CD4-positive, alpha-beta T cell treated with Interleukin-15 for 4 hours (primary cell): Measurements from ENCODE around the gene CRTAC1.
A peak's percentile ranks its signal among the peaks of the same experiment; 100 is the strongest.

Experiments
- DNase-seq: peaks from one replicate; pipeline ENCODE4 v3.0.0-alpha.2; 2020; ENCODE audit warnings: low spot score

Gene CRTAC1

DNA sequence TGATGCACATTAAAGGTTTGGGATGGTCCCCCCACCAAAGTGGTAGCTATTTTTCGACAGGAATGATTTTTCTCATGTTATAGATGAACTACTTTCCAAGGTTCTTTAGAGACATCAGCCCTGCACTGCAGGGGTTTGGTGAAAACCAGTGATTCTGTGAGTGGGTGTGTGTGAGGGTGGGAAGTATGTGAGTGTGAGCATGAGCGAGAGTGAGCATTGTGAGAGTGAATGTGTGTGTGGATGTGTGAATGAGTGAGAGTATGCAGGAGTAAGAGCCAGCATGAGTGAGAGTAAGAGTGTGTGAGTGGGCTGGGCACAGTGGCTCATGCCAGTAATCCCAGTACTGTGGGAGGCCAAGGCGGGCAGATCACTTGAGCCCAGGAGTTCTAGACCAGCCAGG lies 105.7 kb downstream of the CRTAC1 start:
- DNase-seq: no peak

- DNase-seq: no peak
Observed at GRCh38 chr10:97923476-97923875, 106.9 kb downstream of the CRTAC1 start.

GRCh38 chr10:97923057-97923456 lies 107.4 kb downstream of the CRTAC1 start:
- DNase-seq: no peak

GRCh38 chr10:97922022-97922758 lies 108.2 kb downstream of the CRTAC1 start:
- DNase-seq: no peak

GRCh38 chr10:97921581-97922021 lies 108.8 kb downstream of the CRTAC1 start:
- DNase-seq: no peak

GRCh38 chr10:97920865-97921264 lies 109.6 kb downstream of the CRTAC1 start:
- DNase-seq: no peak

DNA sequence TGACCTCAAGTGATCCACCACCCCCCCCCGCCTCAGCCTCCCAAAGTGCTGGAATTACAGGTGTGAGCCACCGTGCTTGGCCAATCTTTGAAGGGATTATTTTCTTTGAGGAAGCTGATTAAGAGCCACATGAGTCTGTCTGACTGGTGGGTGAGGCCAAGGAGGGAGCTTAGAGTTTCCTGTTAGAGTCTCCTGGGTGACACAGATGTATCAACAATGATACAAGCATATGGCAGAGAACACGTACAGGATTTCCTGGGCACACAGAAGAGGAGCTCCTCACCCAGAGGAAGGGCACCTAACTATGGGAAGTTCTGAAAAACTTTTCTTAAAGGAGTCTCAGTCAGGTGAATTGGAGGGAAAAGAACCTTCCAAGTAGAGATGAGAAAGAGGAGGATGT lies 111.4 kb downstream of the CRTAC1 start:
- DNase-seq: no peak

GRCh38 chr10:97916586-97916985 lies 113.8 kb downstream of the CRTAC1 start:
- no peak for DNase-seq

- no peak for DNase-seq
Observed at GRCh38 chr10:97915346-97916131, 114.9 kb downstream of the CRTAC1 start.

DNA sequence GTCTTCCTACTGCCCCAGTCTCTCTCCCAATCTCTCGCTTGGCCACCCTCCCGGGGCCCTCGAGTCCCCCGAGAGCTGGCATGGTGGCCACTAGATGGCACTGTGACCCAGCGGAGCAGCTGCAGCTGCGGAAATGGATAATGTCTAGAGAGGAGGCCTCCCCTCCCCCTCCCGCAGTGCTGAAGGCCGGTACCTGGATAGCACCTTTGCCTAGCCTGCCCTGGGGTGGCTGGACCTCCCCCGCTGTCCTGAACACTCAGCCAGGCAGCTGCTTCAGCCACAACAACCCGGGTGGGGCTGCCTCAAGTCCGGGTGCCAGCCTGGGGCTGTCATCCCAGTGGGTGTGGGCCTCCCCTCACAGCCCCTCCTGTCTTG lies 115.6 kb downstream of the CRTAC1 start:
- DNase-seq: peak; percentile 65

DNA sequence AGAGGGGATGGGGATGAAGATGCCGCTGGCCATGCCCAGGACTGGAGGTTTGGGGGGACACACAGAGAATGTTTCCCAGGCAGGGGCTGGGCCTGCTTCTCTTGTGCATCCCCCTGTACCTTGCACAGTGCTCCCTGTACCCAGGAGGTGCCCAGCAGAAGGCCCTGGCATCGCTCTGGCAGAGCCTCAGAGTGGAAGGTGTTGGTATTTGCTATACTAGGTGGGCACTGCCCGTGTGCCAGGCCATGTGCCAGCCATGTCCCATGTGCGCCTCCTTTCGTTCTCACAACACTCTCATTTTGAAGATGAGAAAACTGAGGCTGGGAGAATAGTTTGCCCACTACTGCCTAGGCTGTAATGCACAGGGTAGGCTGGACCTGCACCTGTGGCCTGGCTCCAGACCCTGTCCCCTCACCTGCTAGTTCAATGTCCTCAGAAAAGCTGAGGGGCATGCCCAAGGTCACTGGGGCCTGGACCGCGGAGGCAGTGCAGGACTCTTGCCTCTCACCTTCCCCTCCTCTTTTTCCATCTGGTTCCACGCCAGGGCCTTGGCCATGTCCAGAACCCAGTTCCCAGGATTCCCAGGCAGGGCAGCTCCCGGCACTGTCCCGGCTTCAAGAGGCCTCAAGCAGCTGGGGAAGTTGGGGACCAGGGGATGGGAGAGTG lies 116.1 kb downstream of the CRTAC1 start:
- DNase-seq: no peak

GRCh38 chr10:97913614-97914013 lies 116.8 kb downstream of the CRTAC1 start:
- no peak for DNase-seq

GRCh38 chr10:97913193-97913592 lies 117.2 kb downstream of the CRTAC1 start:
- no peak for DNase-seq

- DNase-seq: no peak
Observed at GRCh38 chr10:97911217-97911616, 119.2 kb downstream of the CRTAC1 start.

- no peak for DNase-seq
Observed at GRCh38 chr10:97910661-97911060, 119.8 kb downstream of the CRTAC1 start.

DNA sequence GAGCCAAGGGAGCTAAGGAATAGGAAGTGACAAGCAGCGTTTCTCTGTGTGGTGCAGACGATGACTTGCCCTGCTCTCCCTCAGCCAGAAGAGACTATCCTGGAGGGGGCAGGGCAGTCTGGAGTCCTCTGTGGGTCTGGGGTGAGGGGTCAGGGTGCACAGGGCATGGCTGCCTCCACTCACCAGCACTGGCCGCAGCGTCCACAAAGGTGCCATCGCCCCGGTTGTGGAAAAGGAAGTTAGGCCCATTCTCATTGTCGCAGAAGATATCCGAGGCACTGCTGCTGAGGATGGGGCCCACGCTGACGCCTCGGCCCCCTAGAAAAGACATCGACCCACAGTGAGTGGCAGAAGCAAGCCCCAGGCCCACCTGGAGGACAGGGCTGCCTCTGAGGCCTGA lies 122.6 kb downstream of the CRTAC1 start:
- no peak for DNase-seq

GRCh38 chr10:97907211-97907610 lies 123.2 kb downstream of the CRTAC1 start:
- no peak for DNase-seq

- DNase-seq: no peak
Observed at GRCh38 chr10:97905276-97905675, 125.1 kb downstream of the CRTAC1 start.

DNA sequence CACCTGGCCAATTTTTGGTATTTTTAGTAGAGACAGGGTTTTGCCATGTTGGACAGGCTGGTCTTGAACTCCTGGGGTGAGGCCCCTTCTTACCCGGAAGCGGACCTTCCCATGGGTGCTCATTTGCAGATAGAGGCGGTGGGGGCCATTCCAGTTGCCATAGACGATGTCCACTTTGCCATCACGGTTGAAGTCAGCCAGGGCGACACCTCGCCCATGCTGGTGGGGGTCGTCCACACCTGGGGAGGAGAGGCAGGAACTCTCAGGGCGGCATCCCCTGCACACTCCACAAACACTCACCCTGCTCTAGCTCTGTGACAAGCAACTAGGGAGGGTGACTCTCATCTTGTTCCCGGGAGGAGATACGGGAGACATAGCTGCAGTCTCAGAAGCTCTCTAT lies 125.8 kb downstream of the CRTAC1 start:
- DNase-seq: no peak

- DNase-seq: no peak
Observed at GRCh38 chr10:97904018-97904381, 126.4 kb downstream of the CRTAC1 start.

DNA sequence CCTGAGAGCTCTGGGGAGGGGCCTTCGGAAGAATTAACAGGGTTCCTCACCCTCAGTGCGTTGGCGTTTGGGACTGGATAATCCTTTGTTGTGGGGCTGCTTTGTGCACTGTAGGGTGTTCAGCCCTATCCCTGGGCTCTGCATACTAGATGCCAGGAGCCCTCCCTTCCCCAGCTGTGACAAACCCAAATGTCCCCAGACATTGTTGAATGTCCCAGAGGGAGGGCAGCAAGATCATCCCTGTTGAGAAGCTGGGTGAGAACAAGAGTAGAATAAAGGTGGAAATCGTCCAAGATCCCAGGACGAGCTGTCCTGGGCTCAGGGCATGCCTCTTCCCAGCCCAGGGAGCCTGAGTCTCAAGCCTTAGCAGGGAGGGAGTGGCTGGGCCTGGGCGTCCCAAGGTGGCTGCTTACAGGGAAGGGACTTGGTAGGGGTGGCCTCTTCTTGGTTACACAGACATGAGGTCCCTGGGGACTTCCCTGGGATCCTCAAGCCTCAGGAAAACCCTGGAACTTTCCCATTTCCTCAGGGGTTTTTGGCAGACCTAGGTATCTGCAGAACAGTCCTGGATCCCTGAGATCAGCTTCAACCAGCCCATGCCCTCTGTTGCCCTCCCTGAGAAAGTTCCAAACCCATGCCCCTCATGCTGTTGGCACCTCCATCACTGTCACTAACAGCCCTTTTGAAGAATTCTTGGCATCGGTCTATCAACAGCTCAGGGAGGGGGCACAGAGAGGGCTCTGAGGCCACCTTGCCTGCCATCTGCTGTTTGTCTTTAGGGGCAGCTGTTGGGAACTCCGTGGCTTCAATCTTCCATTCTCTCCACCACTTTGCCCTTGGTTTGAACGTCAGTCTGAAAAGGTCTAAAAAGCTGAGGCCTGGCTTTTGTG lies 127.0 kb downstream of the CRTAC1 start:
- no peak for DNase-seq

GRCh38 chr10:97901381-97901780 lies 129.0 kb downstream of the CRTAC1 start:
- no peak for DNase-seq
